Body of pancreas (tissue), 4 donors: Measurements from ENCODE around the gene ICOS.

Experiments used
- POLR2A ChIP-seq, 3 donors: fragments of 450-650 bp; IDR thresholded peaks; one replicate each; pipeline ENCODE4 v1.6.1; 2016; ENCODE audit warnings: antibody characterized with exemption in 3 of 3, mild to moderate bottlenecking in 2 of 3
- TF ChIP-seq, protein P1 (sequence below), 7 experiments: fragments of 450-650 bp in 4 of 7; fragments of 200-600 bp in 3 of 7; sonication (generic) in 3 of 7; IDR thresholded peaks; one replicate each; pipeline ENCODE4 v1.5.1; 2016 to 2019; ENCODE audit warnings: antibody characterized with exemption in 7 of 7

DNA sequence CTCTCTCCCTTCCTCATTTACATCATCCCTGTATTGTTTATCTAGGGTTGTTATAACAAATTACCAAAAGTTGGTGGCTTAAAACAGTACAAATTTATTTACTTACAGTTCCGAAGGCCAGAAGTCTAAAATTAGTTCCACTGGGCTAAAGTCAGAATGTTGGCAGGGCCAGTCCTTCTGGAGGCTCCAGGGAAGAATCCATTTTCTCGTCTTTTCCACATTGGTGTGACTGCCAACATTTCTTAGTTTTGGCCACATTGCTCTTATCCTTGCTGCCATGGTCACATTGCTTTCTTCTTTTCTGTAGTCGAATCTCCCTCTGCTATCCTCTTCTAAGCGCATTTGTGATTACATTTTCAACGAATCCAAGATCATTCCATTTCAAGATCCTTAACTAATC is 34.7 kb downstream of the ICOS start:
- TF ChIP-seq, protein P1, sequence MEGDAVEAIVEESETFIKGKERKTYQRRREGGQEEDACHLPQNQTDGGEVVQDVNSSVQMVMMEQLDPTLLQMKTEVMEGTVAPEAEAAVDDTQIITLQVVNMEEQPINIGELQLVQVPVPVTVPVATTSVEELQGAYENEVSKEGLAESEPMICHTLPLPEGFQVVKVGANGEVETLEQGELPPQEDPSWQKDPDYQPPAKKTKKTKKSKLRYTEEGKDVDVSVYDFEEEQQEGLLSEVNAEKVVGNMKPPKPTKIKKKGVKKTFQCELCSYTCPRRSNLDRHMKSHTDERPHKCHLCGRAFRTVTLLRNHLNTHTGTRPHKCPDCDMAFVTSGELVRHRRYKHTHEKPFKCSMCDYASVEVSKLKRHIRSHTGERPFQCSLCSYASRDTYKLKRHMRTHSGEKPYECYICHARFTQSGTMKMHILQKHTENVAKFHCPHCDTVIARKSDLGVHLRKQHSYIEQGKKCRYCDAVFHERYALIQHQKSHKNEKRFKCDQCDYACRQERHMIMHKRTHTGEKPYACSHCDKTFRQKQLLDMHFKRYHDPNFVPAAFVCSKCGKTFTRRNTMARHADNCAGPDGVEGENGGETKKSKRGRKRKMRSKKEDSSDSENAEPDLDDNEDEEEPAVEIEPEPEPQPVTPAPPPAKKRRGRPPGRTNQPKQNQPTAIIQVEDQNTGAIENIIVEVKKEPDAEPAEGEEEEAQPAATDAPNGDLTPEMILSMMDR (IDR thresholded peaks at IDR 0.05), result no peak
- TF ChIP-seq POLR2A (IDR thresholded peaks at IDR 0.05), result no peak
